Fibroblast of lung (primary cell): ENCODE measurements around the gene FAM72D. TPM values are rescaled to one million over a fixed set of nuclear protein-coding genes. Genes with fewer than 3 reads are reported as not detected.
"Not testable (repeated sequence)": the region's sequence is repeated elsewhere in the genome, so short reads cannot be mapped to it uniquely, and the experiment has no call there.

ENCODE experiments used
- DNase-seq, 2 donors: peaks; one replicate each; pipeline versions ENCODE4 v3.0.0 to v3.0.0-alpha.2; 2010; ENCODE audit warnings: low read depth in 2 of 2
- H2AFZ ChIP-seq: 2 replicates; pipeline ENCODE4 v1.5.1; 2012; ENCODE audit warnings: low read length, control low read depth, inconsistent platforms
- H3K27ac ChIP-seq: 2 replicates; pipeline ENCODE4 v1.5.1; 2011; ENCODE audit warnings: low read length, control low read depth; ENCODE audit not compliant: insufficient read depth
- H3K27me3 ChIP-seq: 2 replicates; pipeline ENCODE4 v1.5.1; 2011; ENCODE audit warnings: mild to moderate bottlenecking, low read length; ENCODE audit not compliant: control insufficient read depth, insufficient read depth
- H3K36me3 ChIP-seq: 2 replicates; pipeline ENCODE4 v1.5.1; 2011; ENCODE audit warnings: low read length; ENCODE audit not compliant: control insufficient read depth, insufficient read depth
- H3K4me1 ChIP-seq: 2 replicates; pipeline ENCODE4 v1.5.1; 2011; ENCODE audit warnings: low read length; ENCODE audit not compliant: control insufficient read depth, insufficient read depth; ENCODE audit errors: extremely low read depth
- H3K4me2 ChIP-seq: 2 replicates; pipeline ENCODE4 v1.5.1; 2011; ENCODE audit warnings: low read length, control low read depth; ENCODE audit not compliant: insufficient read depth; ENCODE audit errors: extremely low read depth
- H3K4me3 ChIP-seq, 4 experiments: fragments of 200-600 bp in 1 of 4; sonication (generic) in 1 of 4; replicated peaks in 1 of 4; 2 replicates each; pipeline ENCODE4 v1.5.1; 2011 to 2016; ENCODE audit warnings: low read length in 4 of 4, low read depth in 3 of 4, mild to moderate bottlenecking in 3 of 4, control low read depth in 2 of 4, inconsistent platforms in 1 of 4, mixed read lengths in 1 of 4; ENCODE audit not compliant: insufficient read depth in 1 of 4; ENCODE audit errors: control extremely low read depth in 1 of 4
- H3K79me2 ChIP-seq: 2 replicates; pipeline ENCODE4 v1.5.1; 2012; ENCODE audit warnings: mild to moderate bottlenecking, low read length, inconsistent platforms; ENCODE audit not compliant: control insufficient read depth, insufficient read depth
- H3K9ac ChIP-seq: 2 replicates; pipeline ENCODE4 v1.5.1; 2011; ENCODE audit warnings: mild to moderate bottlenecking, low read length, control low read depth; ENCODE audit not compliant: insufficient read depth
- H3K9me3 ChIP-seq: 2 replicates; pipeline ENCODE4 v1.5.1; 2012; ENCODE audit warnings: low read depth, low read length; ENCODE audit not compliant: control insufficient read depth, insufficient read depth
- H4K20me1 ChIP-seq: 2 replicates; pipeline ENCODE4 v1.5.1; 2011; ENCODE audit warnings: low read length; ENCODE audit not compliant: control insufficient read depth, insufficient read depth; ENCODE audit errors: extremely low read depth
- polyA plus RNA-seq, 2 donors: library from polyadenylated mRNA; depleted of rRNA in 1 of 2; stranded (reverse) in 1 of 2; unstranded in 1 of 2; fragments of >200 nt; gene quantifications; 2 replicates each; pipeline ENCODE4 v1.2.1, GENCODE V29; 2011 to 2012; ENCODE audit warnings: missing spikeins in 1 of 2
- total RNA-seq: library from RNA; depleted of rRNA; stranded (reverse); fragments of >200 nt; gene quantifications from 2 replicates; pipeline ENCODE4 v1.2.1, GENCODE V29; 2014

FAM72D gene
- total and polyA plus RNA-seq, 2 donors (not counting 1 experiment from before 2014, with no cell fraction given) = 0.85 to 1.7 TPM

GRCh38 chr1:145161046-145161752 is 65.4 kb downstream of the FAM72D start:
- not testable (repeated sequence) for H2AFZ ChIP-seq, DNase-seq, H3K79me2 ChIP-seq, H3K27ac ChIP-seq, H3K4me1 ChIP-seq, H3K27me3 ChIP-seq, H3K4me3 ChIP-seq, H3K4me2 ChIP-seq, H3K9ac ChIP-seq, H3K36me3 ChIP-seq, H3K9me3 ChIP-seq, H4K20me1 ChIP-seq

Other genes with a start within 250 kb of the FAM72D start
- gene SRGAP2B, start 646 bp upstream of the FAM72D start, total RNA-seq = 32.7 and 48.8 TPM in 2 replicates
- gene SRGAP2B, start 646 bp upstream of the FAM72D start, polyA plus RNA-seq = 24.8 and 27.4 TPM in 2 replicates
- not detected in 2 replicates for gene PPIAL4D, start 146.2 kb downstream of the FAM72D start, total RNA-seq
- gene PPIAL4D, start 146.2 kb downstream of the FAM72D start, polyA plus RNA-seq = not detected in 2 replicates